GM19395 (cell line): ENCODE measurements around the gene POLR1C.
"Not testable (repeated sequence)": the region's sequence is repeated elsewhere in the genome, so short reads cannot be mapped to it uniquely, and the experiment has no call there.

Experiments
- ATAC-seq: cut with Tn5 transposase; IDR thresholded peaks from one replicate; pipeline ENCODE4 v1.9.1; 2021; ENCODE audit warnings: mild to moderate bottlenecking, moderate library complexity; ENCODE audit not compliant: unreplicated experiment

Gene POLR1C

DNA sequence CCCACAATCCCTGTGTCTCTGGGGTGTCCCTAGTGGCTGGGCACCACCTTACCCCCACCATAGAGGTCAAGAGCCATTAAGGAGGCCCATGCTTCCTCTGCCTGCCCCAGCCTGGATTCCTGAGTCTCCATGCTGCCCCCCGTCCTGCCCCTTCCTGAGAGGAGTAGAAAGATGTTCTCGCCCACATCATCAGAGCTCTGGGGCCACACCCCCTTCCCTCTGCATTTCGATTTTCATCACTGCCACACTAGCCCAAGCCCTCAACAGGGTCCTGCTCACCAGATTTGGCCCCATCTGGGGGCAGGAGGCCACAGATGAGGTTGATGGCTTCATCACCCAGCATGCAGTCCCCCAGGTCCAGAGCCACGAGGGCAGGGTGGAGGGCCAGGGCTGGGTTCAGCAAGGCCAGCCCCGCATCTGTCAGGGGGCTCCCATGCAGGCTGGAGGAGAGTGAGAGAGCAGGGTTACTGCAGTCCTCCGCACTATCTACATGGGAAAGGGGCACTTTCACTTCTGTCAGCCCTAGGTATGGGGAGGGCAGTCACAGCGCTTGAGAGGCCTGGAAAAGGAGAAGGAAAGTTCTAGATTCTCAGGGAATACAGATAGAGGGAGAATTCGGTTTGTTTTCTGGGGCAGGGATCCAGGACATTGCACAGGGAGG lies 8.3 kb upstream of the POLR1C start:
- no peak for ATAC-seq

DNA sequence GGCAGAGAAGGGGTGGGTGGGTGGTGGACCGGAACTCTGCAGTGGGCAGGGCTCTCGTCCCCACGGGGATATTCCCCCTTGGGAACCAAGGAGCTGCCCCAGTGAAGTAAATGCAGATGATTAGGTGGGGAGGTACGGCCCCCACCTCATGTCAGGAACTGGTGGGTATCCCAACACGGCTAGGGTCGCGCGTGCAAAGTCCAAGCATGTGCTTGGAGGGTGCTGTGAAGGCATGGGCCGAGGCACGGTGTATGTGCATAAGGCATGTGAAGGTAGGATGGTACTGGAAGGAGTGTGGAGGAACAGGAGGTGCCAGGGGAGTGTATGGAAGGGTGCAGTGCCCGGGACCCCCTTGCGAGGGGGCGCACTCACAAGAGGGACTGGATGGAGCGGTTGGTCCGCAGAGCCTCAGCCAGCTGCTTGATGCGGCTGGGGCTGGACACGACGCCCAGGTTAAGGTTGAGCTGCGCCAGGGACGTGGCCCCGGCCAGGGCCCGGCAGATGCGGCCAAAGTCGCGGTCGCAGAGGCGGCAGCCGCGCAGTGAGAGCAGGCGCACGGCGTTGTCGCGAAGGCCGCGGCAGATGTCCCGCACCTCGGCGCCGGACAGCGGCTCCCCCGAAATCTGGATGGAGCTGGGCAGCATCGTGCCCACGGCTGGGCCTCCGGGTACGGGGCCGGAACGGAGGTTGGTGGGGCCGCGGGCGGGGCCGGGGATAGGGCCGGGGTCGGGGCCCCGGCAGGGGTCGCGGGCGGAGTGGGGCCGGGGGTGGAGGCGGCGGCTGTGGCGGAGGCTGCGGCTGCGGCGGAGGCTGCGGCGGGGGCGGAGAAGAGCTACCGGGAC lies 7.5 kb upstream of the POLR1C start:
- peak; percentile 15 for ATAC-seq

DNA sequence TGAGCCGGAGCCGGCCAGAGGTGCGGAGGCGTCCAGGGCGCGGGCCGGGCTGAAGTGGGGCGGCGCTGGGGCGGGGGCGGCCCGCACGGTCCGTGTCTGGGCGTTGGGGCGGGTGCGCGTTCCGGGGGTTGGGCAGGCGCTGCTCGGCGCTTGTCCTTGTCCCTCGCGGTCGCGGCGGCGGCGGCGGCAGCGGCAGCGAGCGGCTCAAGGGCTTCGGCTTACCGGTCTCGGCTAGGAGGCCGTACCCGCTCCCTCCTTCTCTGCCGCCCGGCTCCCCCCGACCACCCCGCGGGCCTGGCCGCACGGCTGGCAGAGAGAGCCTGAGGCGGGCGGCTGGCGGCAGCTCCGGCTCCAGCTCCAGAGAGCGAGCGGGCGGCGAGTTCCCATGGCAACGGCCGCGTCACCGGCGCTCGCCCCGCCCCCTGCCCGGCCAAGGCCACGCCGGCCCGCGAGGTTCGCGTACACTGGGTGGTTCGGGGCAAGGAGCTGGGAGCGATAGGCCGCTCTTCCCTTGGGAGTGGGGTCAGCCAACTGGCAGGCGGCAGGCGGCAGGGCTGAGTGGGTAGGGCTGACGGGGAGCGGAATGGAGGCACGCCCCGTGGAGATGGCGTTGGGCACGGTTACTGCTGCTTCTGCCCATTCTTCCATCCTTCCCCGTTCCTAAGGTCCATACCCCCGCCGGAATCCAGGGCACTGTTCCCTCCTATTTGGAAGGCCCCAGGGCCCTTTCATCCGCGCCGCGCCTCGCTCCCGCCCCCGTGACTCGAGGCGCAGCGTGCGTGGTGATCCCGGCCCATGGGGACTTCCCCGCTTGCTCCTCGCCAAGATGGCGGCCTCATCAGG lies 6.7 kb upstream of the POLR1C start, which contains the start of gene LRRC73:
Gene LRRC73 (minus strand): TSS at position 363 of the 843 bp plus-strand sequence. CDS start 561 bp downstream, outside the sequence.
- peak; percentile 61 for ATAC-seq

DNA sequence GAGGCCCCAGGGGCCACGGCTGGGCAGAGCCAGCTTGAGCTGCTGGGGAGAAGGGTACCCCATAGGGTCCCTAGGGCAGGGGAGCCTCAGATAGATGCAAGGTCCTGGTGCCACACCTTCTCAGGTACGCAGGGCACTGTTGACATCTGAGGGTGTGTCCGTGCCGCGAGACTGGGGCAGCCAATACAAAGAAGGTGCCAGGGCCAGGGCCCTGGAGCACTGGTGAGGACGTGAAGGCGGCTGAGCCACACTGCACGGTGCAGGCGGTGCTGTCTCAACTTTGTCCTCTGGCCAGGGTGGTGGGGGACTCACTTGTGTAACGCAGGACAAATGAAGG lies 6.1 kb upstream of the POLR1C start:
- ATAC-seq, result no peak

DNA sequence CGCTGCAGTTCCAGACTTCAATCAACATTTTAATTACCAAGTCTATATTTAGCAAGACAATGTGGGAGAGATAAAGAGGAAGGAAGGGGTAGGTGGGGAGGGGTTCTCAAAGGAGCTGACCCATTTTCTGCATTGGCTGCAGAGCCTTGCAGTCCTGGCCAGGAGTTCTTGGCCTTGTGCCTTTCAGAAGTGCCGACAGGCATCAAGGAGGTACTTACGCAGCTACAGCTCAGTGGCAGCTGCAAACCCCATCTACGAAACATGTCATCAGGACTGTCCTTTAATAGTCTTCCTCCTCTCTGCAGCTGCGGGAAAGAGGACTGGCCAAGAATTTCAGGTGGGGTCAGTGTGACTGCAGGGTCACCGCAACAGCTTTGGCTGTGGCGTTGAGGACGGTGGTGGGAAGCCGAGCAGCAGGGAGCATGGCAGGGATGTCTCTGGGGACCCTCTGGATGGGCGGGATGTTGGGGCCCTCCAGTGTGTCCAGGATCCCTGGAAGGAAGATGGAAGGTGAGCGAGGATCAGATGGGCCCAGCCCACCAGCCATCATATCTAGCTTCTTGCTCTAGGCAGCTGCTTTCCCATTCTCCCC lies 5.0 kb upstream of the POLR1C start:
- ATAC-seq, result no peak

DNA sequence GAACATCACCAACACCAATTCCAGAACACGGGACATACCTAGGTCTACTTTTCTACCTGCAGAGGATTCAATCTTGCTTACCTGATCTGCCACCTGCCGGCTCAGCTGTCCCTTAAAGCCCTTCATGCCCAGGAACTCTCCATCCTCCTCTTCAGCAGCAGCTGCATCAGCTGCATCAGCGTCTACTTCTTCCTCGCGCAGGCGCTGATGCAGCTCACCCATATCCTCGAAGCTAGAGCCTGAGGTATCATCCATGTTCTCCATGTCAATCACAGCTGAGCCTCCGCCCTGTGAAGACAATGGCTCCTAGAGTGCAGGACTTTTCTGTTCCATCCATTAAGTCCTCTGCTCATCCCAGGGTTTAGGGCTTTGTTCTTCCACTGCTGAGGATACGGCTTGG lies 1.1 kb upstream of the POLR1C start:
- ATAC-seq, result no peak

DNA sequence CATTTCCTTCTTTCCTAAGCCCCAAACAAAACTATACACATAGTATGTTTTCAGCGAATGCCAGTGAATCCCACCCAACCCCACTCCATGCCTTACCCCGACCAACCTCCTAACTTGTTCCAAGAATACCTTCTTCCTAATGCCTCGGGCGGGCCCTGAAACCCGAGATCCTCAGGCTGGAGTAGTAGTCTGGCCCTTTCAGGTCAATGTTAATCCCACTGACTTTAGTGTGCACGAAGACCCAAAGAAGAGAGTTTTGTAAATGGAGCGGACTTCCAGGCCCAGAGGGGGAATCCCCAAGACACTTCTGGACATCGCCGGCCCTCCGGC lies 557 bp upstream of the POLR1C start:
- ATAC-seq, result no peak

DNA sequence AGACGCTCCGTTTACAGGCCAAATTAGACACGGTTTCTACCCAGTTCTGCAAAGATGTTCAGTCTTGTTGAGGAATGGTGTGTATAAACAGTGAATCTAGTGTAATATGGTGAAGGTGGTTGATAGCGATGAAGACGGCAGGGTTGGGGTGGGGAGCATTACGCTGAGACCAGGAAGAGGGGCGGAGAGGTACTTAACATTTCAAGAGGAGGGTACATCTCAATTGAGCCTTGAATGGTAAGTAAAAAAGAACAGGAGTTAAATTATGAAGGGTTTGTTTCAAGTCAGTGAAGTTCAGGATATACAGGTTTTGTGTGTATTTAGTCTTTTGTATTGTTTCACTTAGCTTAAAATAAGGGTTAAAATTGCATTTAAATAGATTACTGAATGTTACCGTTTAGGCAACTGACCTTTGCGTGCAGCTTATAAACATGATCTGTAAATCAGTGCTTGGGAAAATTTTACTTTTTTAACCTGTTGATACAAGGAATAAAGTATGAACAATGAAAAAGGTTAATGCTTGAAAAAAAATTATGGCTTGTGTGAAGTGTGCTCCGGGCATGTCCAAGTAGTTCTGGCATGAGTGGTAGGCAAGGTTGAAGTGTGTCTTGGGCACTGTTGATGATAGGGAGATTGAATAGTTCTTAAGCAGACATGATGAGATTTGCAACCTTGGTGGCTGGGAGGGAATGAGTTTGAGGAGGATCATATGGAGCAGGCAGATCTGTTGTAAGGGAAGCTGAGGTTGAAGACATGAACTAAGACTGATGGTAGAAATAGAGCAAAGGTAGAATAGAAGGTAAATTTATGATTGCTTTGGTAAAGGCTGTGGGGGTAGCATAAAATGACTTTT lies 842 bp downstream of the POLR1C start:
- ATAC-seq, result no peak

DNA sequence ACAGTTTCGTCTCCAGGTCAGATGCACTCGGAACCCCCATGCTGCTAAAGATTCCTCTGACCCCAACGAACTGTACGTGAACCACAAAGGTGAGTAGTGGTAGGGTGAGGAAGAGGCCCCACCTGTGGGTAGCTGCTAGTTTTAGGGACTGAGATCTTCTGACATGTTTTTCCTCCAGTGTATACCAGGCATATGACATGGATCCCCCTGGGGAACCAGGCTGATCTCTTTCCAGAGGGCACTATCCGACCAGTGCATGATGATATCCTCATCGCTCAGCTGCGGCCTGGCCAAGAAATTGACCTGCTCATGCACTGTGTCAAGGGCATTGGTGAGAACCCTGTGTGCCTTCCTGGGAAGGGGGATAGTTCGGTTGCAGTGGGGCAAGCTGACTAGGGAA lies 3.2 kb downstream of the POLR1C start:
- no peak for ATAC-seq

DNA sequence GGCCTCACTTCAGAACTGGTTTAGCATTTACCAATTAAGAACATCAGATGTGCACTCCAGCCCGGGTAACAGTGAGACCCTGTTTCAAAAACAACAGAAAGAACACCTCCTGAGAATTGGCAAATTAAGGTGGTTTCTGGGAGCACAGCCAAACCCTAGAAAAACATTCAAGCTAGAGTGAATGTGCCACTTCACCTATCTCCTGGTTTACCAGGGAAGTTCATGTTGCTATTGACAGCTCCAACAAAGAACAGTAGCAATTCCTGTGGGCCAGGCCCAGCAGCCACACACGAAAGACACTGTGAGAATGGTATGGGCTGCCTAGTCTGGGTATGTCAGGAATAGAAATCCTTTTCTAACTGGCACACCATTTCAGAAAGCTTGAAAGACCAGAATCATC lies 4.9 kb downstream of the POLR1C start:
- ATAC-seq, result no peak

DNA sequence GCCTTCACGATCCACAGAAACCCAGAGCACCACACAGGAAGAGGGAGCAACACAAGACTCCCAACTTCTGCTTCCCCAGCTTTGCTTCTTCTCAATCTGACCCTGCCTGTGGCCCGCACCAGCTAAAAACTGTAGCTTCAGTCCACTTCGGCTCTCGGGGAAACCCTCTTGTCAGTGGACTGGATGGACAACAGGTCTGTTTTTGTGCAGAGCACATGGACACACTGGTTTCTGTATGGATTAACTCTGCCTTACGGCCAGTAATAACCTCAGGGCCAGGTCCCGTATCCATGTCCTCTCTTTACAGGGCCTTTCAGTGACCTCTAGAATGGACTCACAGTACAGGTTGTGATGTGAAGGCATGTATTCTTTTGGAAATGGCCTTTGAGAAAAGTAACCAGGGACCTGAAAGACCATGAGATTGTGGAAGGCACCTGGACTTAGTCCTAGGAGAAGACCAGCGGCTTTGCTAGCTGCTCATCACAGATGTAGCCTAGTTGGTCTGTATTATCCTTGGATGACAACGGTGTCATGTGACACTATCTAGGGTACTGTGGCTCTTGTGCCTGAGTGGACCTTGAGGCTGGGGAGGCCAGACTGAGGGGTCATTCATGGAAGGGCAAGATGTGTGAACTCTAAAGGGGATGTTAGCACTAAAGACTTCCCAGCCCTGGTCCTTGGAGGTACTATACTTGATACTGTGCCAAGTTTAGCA lies 5.8 kb downstream of the POLR1C start:
- no peak for ATAC-seq

DNA sequence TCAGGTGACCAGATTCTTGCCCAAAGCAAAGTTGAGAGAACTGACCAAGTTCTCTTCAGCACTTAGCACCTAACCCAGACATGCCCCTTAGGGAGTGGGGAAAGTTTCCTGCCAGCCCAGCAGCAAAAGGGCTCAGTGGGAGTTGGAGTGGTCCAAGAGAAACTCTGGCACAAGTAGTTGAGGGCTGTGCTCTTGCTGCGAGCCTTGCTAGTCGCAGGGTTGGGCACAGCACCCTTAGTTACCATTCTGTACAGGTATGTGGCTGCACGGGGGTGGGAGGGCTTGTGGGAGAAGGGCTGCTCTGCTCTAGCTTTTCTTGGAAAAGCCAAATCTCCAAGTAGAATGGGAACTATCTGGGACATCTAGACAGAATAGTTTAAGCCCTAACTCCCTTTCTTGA lies 6.4 kb downstream of the POLR1C start:
- no peak for ATAC-seq

DNA sequence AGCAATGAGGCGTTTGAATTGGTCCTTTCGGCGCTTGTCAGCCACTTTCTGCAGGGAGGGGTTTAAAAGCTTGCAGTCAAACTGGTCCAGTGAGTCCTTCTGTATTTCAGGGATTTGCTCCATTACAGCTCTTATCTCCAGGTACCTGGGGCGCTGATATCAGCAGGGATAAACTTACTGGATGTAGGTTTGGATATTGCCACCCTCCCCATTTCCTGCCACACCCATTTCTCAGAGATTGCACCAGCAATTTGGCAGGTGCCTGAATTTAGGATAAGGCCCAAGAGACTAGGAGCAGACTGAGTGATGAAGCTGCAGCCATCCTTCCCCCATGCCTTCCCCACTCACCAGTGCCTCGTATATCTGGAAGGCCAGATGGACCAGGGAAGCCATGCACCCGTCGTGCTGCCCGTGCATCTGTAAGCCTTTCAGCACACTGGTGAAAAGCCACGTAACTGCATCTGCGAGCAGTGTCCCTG lies 7.6 kb downstream of the POLR1C start:
- no peak for ATAC-seq

DNA sequence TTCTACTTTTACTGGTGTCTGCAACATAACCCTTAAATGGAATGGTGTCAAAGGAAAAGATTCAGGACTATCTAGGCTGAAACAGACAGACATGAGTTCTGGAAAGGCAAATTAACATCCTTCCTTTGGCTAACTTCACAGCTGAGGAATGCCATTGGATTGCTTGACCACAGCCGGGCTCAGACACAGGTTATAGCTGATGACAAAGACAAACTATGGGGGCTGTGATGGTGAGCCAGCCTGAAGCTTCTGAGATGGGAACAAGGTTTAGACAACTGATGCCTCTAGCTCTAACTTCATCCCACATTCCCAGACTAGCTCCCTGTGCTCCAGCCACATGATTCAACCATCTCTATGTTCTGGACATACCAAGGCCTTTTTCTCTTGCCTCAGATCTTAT lies 15.3 kb downstream of the POLR1C start:
- ATAC-seq, result no peak

DNA sequence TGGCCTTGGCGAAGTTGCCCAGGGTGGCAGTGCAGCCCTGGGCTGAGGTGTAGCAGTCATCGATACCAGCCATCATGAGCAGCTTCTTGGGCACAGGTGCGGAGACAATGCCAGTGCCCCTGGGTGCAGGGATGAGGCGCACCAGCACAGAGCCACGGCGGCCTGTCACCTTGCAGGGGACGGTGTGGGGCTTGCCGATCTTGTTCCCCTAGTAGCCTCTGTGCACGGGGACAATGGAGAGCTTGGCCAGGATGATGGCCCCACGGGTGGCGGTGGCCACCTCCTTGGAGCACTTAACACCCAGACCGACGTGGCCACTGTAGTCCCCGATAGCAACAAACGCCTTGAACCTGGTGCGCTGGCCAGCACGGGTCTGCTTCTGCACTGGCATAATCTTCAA lies 22.1 kb downstream of the POLR1C start:
- not testable (repeated sequence) for ATAC-seq

DNA sequence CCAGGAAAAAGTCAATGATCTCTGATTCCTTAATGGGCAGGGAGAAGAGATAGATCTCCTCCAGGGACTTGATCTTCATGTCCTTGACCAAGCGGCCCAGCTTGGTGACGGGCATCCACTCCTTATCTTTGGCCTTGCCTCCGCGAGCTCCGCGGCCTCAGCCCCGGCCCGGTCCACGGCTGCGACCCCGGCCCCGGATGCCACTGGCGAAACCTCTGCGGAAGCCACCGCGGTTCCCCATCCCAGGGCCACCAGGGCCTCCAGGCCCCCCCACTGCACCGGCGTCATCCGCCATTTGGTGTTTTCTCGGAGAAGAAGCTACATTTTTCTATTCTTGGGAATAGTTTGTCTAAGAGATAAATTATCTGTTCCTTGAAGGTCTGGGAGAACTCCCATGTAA lies 22.5 kb downstream of the POLR1C start:
- not testable (repeated sequence) for ATAC-seq

DNA sequence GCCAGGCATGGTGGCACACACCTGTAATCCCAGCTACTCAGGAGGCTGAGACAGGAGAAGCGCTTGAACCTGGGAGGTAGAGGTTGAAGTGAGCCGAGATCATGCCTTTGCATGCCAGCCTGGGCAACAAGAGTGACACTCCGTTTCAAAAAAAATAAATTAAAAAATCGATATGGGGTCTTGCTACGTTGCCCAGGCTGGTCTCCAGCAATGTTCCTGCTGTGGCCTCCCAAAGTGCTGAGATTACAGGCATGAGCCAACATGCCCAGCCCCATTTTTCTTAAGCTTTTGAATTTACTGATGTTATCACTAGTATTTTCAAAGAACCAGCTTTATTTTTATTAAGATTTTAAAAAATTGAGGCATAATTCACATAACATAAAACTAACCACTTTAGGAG lies 23.6 kb downstream of the POLR1C start:
- no peak for ATAC-seq

DNA sequence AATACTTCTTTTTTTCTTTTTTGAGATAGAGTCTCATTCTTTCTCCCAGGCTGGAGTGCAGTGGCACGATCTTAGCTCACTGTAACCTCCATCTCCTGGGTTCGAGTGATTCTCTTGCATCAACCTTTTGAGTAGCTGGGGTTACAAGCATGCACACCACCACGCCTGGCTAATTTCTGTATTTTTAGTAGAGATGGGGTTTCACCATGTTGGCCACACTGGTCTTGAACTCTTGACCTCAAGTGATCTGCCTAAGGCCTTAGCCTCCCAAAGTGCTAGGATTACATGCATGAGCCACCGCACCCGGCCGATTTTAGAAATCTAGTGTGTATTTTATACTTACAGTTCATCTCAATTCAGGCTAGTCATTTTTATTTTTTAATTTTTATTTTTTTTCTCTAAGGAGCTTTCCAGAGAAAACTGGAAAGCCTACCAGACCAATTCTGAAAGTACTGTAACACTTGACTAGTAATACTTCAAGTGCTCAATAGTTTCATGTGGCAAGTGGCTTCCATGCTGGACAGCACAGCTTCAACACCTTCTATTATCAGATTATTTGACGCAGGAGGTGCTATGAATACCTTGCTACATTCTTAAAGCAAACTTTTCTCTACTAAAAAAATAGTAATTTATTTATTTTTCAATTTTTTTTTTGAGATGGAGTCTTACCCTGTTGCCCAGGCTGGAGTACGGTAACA lies 25.0 kb downstream of the POLR1C start:
- ATAC-seq, result peak; percentile 71

DNA sequence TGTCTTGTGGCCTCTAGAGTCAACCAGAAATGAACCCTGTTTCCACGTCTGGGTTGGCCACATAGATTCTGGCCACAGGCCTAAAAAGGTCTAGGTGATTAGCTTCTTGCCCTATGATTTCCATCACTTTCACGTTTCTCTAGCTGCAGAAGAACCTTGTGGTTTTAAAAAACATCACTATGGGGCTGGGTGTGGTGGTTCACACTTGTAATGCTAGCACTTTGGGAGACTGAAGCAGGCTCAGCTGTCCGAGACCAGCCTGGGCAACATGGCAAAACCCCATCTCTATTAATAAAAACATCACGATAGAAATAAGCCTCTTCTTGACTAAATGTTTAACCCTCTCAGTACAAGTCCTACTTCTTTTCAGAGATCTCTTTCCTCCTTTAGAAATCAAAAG lies 27.6 kb downstream of the POLR1C start:
- ATAC-seq, result no peak
